ENCODE data around the gene TMEM125.

DNA sequence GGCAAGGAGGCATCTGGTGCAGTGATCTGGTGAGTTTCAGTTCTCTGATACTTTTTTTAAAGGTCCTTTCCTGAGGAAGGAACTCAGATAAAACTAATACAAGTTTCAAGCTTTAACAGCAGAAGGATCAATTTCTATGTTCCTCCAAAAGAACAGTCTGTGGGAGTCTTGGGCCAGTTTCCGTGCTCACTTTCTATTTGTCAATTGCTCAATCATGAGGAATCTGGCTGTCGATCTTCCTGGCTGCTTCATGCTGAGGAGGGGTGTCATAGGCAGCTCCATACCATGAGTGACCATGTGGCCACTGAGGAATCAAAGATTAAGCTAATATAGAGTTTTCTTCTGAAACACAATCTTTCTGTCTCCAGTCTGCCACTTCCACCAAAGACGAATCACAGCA, 11.4 kb upstream of the TMEM125 start:
- TF ChIP-seq, protein P1, sequence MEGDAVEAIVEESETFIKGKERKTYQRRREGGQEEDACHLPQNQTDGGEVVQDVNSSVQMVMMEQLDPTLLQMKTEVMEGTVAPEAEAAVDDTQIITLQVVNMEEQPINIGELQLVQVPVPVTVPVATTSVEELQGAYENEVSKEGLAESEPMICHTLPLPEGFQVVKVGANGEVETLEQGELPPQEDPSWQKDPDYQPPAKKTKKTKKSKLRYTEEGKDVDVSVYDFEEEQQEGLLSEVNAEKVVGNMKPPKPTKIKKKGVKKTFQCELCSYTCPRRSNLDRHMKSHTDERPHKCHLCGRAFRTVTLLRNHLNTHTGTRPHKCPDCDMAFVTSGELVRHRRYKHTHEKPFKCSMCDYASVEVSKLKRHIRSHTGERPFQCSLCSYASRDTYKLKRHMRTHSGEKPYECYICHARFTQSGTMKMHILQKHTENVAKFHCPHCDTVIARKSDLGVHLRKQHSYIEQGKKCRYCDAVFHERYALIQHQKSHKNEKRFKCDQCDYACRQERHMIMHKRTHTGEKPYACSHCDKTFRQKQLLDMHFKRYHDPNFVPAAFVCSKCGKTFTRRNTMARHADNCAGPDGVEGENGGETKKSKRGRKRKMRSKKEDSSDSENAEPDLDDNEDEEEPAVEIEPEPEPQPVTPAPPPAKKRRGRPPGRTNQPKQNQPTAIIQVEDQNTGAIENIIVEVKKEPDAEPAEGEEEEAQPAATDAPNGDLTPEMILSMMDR (IDR thresholded peaks at IDR 0.05) = no peak
- no peak for TF ChIP-seq POLR2A (IDR thresholded peaks at IDR 0.05)

Data from testis (tissue), 2 donors.